Loucy (cell line): ENCODE results near the gene MECR.

Experiments used
- H2AFZ ChIP-seq: fragments of 200-600 bp; sonication (generic); 2 replicates; pipeline ENCODE4 v1.6.0; 2016; ENCODE audit warnings: antibody characterized with exemption, mild to moderate bottlenecking, low read length, moderate library complexity
- H3F3A ChIP-seq: fragments of 200-600 bp; 2 replicates; pipeline ENCODE4 v1.6.0; 2016; ENCODE audit warnings: antibody characterized with exemption, low read depth, mild to moderate bottlenecking
- H3K27me3 ChIP-seq: fragments of 200-600 bp; sonication (generic); 2 replicates; pipeline ENCODE4 v1.6.1; 2014; ENCODE audit warnings: low read length, mild to moderate bottlenecking; ENCODE audit not compliant: insufficient read depth, poor library complexity, severe bottlenecking
- H3K36me3 ChIP-seq: fragments of 200-600 bp; sonication (generic); 2 replicates; pipeline ENCODE4 v1.6.1; 2016; ENCODE audit warnings: low read length; ENCODE audit not compliant: insufficient read depth
- H3K4me1 ChIP-seq: fragments of 200-600 bp; sonication (generic); 2 replicates; pipeline ENCODE4 v1.5.1; 2014; ENCODE audit warnings: low read length, mild to moderate bottlenecking; ENCODE audit not compliant: insufficient read depth, poor library complexity, severe bottlenecking
- H3K4me2 ChIP-seq: fragments of 200-600 bp; sonication (generic); 2 replicates; pipeline ENCODE4 v1.6.0; 2014; ENCODE audit warnings: antibody characterized with exemption, low read length, low read depth, mild to moderate bottlenecking; ENCODE audit not compliant: poor library complexity, severe bottlenecking
- H3K4me3 ChIP-seq: fragments of 200-600 bp; sonication (generic); 2 replicates; pipeline ENCODE4 v1.5.1; 2014; ENCODE audit warnings: low read length, mild to moderate bottlenecking, mixed read lengths; ENCODE audit not compliant: poor library complexity, severe bottlenecking
- H3K79me2 ChIP-seq: fragments of 200-600 bp; sonication (generic); 2 replicates; pipeline ENCODE4 v1.6.1; 2014; ENCODE audit warnings: low read length; ENCODE audit not compliant: insufficient read depth
- H3K9ac ChIP-seq: fragments of 200-600 bp; sonication (generic); 2 replicates; pipeline ENCODE4 v1.6.0; 2014; ENCODE audit warnings: mild to moderate bottlenecking, low read depth, low read length, moderate library complexity; ENCODE audit not compliant: poor library complexity, severe bottlenecking
- H3K9me2 ChIP-seq: fragments of 200-600 bp; sonication (generic); replicated peaks from 2 replicates; pipeline ENCODE4 v1.6.1; 2016; ENCODE audit warnings: low read depth, low read length, mixed read lengths
- H3K9me3 ChIP-seq: fragments of 200-600 bp; sonication (generic); 2 replicates; pipeline ENCODE4 v1.6.1; 2014; ENCODE audit warnings: mild to moderate bottlenecking, antibody characterized with exemption, low read length, low read depth; ENCODE audit not compliant: insufficient read depth
- H4K20me1 ChIP-seq: fragments of 200-600 bp; sonication (generic); 2 replicates; pipeline ENCODE4 v1.6.0; 2014; ENCODE audit warnings: antibody characterized with exemption, low read length, mild to moderate bottlenecking; ENCODE audit not compliant: insufficient read depth, poor library complexity, severe bottlenecking
- CTCF ChIP-seq: fragments of 200-600 bp; sonication (generic); conservative IDR thresholded peaks from 2 replicates; pipeline ENCODE4 v1.5.1; 2014; ENCODE audit warnings: mild to moderate bottlenecking, antibody characterized with exemption, low read length
- EZH2phosphoT487 ChIP-seq: fragments of 200-600 bp; IDR thresholded peaks from 2 replicates; pipeline ENCODE4 v1.6.1; 2018; ENCODE audit warnings: antibody characterized with exemption, mild to moderate bottlenecking, moderate library complexity, borderline replicate concordance

The MECR gene

GRCh38 chr1:29254346-29254745, 23.6 kb upstream of the MECR start:
- no peak overlapping the region for H2AFZ ChIP-seq
- TF ChIP-seq EZH2phosphoT487 (no peak), CTCF (no peak)
- no peaks in the 10 kb centered on the region for H3K36me3 ChIP-seq
- H3K9me2 ChIP-seq = no peaks in the 10 kb centered on the region
- H4K20me1 ChIP-seq = no peaks in the 10 kb centered on the region
- no peaks in the 10 kb centered on the region for H3F3A ChIP-seq
- H3K4me3 ChIP-seq = no peak overlapping the region
- no peaks in the 10 kb centered on the region for H3K79me2 ChIP-seq
- H3K4me2 ChIP-seq = no peak overlapping the region
- H3K4me1 ChIP-seq = no peaks in the 10 kb centered on the region
- no peak overlapping the region for H3K9ac ChIP-seq
- H3K9me3 ChIP-seq = no peaks in the 10 kb centered on the region
- no peaks in the 10 kb centered on the region for H3K27me3 ChIP-seq

GRCh38 chr1:29253180-29253579, 22.4 kb upstream of the MECR start:
- Histone ChIP-seq H2AFZ (no peak overlapping the region), H3K9me3 (no peaks in the 10 kb centered on the region), H3K9me2 (no peaks in the 10 kb centered on the region), H3F3A (no peaks in the 10 kb centered on the region), H3K4me2 (no peak overlapping the region), H3K4me1 (no peaks in the 10 kb centered on the region), H4K20me1 (no peaks in the 10 kb centered on the region), H3K36me3 (no peaks in the 10 kb centered on the region), H3K4me3 (no peak overlapping the region), H3K79me2 (no peaks in the 10 kb centered on the region), H3K27me3 (no peaks in the 10 kb centered on the region), H3K9ac (no peak overlapping the region)
- no peak for TF ChIP-seq EZH2phosphoT487
- no peak for TF ChIP-seq CTCF

GRCh38 chr1:29251164-29252124, 20.7 kb upstream of the MECR start:
- no peak overlapping the region for H3K4me2 ChIP-seq
- H4K20me1 ChIP-seq = no peaks in the 10 kb centered on the region
- TF ChIP-seq CTCF = no peak
- no peak for TF ChIP-seq EZH2phosphoT487
- no peak overlapping the region for H3K4me3 ChIP-seq
- H3K36me3 ChIP-seq = no peaks in the 10 kb centered on the region
- H3K4me1 ChIP-seq = no peaks in the 10 kb centered on the region
- H3K9ac ChIP-seq = no peak overlapping the region
- H3K27me3 ChIP-seq = no peaks in the 10 kb centered on the region
- no peak overlapping the region for H2AFZ ChIP-seq
- no peaks in the 10 kb centered on the region for H3K79me2 ChIP-seq
- H3K9me3 ChIP-seq = no peaks in the 10 kb centered on the region
- no peaks in the 10 kb centered on the region for H3K9me2 ChIP-seq
- no peaks in the 10 kb centered on the region for H3F3A ChIP-seq
